HG03103 (cell line): ENCODE data around the gene FHOD3.
"Not testable (repeated sequence)": the region's sequence is repeated elsewhere in the genome, so short reads cannot be mapped to it uniquely, and the experiment has no call there.

Experiments
- ATAC-seq: cut with Tn5 transposase; IDR thresholded peaks from one replicate; pipeline ENCODE4 v1.9.1; 2021; ENCODE audit warnings: low read depth; ENCODE audit not compliant: unreplicated experiment

Gene FHOD3

GRCh38 chr18:36717422-36718110 lies 420.1 kb downstream of the FHOD3 start:
- ATAC-seq: no peak

DNA sequence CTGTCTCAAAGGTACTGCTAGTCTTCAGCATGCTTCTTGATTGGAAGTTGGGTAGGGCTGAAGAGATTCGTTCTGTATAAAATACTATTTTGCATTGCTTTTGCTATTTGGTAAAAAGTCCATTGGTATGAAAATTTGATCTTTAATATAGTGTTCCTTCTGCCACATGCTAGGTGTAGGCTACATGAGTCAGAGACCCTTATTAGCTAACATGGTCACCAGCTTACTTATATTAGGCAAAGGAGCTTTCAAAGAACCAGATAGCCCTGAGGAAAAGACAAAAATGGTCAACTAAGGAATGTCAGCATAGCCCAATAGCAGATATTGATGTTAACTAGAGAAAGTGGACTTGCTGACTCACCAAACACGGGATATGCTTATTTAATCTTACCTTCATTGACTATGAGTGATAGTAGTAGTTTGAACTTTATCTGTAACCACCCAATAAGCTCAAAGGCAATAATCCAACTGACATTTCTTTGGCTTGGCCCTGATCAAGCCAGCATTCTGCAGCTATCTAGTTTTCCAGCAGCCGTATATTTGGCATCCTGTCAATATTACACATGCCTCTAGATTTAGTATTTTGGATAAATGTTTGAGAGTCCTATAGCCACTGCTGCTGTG lies 421.3 kb downstream of the FHOD3 start:
- ATAC-seq: no peak

GRCh38 chr18:36719630-36720029 lies 422.1 kb downstream of the FHOD3 start:
- no peak for ATAC-seq

DNA sequence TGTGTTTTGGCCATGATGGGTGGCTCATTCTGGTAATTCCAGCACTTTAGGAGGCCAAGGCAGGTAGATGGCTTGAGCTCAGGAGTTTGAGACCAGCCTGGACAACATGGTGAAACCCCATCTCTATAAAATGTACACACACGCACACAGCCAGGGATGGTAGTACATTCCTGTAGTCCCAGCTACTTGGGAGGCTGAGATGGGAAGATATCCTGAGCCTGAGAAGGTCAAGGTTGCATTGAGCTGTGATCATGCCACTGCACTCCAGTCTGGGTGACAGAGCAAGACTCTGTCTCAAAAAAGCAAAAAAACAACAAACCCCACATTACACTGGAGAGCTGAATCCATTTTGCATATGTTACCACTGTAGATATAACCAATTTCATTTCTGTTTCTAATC lies 423.8 kb downstream of the FHOD3 start:
- ATAC-seq: not testable (repeated sequence)

DNA sequence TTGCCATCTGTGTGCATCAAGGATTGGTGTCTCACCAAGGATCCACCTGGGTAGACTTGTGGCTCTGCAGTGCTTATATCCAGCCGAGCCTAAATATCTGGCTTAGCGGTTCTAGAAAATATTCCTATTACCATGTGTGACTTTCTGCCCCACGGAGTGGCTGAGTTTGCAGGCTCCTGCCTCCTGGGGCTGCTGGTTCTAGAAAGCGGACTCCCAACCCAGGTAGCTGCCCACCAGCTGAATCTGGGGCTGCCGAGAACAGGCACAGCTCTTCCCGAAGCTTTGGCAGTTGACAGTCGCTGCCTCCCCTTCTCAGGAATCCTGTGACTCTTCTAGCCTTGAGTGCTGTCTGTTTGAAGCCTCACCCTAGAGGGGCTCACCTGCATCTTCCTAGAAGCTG lies 426.7 kb downstream of the FHOD3 start:
- no peak for ATAC-seq

GRCh38 chr18:36724591-36725001 lies 427.1 kb downstream of the FHOD3 start:
- ATAC-seq: no peak

DNA sequence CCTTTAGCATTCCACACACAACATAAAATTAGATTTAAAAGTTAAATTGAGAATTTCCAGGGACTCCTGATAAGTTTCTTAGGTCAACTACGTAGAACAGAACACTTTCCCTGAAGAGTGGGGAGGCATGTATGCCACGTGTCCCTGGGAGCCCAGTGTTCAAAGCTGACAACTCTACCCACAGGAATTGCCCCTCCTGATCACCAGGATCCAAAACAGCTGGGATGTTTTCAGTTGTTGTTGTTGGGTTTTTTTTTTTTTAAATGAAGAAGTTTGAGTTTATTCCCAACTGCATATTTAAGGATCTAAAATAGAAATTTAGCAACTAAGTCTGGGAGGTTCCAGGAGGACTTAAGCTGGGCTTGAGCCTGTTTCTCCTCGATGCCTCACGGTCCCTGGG lies 430.8 kb downstream of the FHOD3 start:
- no peak for ATAC-seq

DNA sequence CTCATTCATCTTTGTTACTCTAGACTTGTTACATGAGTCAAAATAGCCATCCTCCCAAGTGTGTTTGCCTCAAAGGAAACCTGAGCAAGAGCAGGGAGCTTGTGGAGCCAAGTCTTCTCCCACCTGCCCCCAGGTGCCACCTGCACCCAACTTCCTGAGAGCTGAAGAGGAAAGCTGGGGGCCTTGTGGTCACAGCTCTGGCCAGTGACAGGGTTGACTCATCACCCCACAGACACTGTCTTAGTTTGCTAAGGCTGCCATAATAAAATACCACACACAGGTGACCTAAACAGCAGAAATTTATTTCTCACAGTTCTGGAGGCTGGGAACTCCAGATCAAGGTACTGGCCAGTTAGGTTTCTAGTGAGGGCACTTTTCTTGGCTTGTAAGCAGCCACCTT lies 431.7 kb downstream of the FHOD3 start:
- no peak for ATAC-seq

- no peak for ATAC-seq
Measured at GRCh38 chr18:36732264-36732663, 434.8 kb downstream of the FHOD3 start.

DNA sequence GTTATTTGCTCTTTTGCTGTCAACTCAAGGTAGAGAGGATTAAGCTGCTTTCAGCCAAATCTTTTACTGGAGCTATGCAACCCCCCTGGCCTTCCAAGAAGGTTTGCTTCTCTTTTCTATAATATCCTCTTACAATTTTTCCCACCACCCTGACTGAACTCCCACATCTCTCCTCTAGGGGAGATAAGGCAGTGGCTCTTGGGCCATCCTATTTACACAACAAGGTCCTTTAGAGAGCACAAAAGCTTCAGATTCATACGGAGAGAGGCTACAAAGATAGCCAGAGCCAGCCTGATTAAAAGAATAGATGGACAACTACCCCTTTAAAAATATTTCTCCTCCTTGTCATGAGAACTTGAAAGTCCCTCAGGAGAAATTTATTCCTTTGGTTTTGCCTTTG lies 435.6 kb downstream of the FHOD3 start:
- ATAC-seq: no peak

DNA sequence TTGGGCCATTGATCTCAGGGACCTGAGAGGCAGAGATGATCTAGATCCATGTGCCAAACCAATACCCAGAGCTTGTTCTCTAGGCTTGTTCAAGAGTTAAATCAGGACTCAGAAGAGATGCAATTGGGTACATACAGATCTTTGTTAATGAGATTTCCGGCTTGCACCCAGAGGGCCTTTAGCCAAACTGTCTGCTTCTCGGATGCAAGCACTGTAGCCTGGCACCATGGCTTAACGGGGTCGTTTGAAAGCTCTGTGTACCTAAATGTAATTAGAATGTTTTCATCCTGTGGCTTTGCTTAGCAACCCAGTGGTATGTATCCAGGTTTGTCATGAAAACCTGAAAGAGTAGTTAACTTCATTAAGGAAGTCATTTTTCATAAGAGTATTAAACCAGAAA lies 437.1 kb downstream of the FHOD3 start:
- ATAC-seq: no peak

DNA sequence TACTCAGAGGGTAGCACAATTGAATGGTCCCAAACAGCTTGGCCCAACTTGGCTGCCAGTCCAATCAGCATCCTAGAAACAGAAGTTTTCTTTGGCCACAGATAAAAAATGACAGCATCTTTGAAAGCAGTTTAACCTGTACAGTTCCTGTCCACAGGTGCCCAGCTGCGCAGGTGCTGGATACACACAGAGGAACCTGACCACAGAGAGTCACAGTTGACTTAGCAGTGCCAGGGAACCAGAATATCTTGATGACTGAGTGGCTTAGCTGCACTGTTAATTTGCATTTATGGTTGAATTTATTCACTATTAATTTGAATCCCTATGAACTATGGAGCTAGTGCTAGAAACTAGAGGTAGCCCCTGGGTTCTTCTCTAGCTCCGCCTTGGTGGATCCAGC lies 437.6 kb downstream of the FHOD3 start:
- no peak for ATAC-seq

DNA sequence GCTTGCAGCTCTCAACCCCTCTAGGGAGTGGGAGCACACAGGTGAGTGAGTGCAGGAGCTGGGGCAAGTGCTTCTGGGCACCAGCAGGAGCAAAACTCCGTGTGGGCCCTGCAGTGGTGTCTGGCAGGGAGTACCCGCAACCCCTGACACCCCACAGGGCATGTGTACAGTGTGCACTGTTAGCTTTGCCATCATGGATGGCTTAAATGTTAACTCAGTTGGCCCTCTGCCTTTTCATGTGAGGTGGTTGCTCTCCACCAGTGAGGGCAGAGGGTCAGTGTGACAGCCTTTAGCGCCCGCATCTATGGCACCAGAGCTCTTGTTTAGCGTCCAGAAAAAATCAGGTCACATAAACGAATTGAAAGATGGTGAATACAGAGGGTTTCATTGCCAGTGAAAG lies 438.6 kb downstream of the FHOD3 start:
- no peak for ATAC-seq

GRCh38 chr18:36737316-36737715 lies 439.8 kb downstream of the FHOD3 start:
- ATAC-seq: no peak

DNA sequence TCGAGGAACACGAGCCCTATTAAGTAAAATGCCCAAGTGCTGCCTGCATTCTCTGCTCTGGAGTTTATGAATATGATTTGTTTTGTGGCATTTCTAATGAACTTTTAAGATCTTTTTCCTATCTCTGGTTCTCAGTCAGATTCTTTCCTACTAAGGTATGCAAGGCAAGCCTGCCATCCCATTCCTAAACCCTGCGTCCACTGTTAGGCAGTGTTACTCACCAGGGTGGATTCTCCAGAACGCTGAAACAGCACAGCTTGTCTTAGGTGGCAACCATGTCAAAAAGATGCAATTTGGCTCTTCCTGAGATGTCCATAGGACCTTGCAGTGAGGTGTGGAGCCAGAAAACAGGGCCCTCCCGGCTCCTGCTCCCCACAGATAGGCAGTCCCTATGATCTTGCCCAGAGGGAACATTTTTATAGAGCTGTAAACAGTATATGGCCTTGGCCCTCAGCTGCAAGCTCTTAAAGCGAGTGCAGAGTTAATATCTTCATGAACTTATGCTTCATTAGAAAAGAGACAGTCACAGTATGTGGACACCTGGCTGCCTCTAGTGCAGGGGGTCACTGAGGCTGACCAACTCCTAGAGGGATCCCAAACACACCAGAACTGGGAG lies 446.9 kb downstream of the FHOD3 start:
- no peak for ATAC-seq

GRCh38 chr18:36745219-36745975 lies 447.9 kb downstream of the FHOD3 start:
- ATAC-seq: no peak

DNA sequence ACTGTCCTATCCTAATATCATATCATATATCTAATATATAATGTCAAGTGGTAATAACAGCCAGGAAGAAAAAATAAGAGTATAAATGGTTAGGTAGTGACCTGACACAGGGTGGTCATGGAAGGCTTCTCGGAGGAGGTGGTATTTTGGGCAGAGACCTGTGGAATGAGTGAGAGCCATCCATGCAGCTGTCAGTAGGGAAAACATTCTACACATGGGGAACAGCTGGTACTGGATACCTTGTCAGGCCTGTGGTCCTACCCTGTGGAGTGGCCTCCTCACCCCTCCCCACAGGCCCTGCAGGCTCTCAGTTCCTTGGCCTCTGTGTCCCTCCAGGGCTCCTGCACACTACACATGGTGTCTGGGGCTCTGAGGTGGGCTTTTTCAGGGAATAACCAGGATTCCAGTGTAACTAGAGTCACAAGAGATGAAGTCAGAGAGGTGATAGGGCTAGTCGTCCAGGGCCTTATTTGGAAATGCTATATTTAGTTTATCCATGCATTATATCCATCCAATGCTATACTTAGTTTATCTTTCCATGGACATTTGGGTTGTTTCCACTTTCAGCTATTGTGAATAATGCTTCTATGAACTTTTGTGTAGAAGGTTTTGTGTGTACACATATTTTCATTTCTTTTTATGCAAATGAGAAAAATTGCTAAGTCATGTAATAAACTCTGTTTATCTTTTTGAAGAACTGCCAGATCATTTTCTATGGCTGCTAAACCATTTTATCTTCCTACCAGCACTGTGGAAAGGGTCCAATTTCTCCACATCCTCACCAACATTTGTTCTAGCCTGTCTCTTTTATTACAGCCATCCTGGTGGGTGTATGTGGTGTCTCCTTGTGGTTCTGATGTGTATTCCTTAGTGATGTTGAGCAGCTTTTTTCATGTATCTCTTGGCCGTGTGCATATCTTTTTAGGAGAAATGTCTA lies 455.7 kb downstream of the FHOD3 start:
- no peak for ATAC-seq

DNA sequence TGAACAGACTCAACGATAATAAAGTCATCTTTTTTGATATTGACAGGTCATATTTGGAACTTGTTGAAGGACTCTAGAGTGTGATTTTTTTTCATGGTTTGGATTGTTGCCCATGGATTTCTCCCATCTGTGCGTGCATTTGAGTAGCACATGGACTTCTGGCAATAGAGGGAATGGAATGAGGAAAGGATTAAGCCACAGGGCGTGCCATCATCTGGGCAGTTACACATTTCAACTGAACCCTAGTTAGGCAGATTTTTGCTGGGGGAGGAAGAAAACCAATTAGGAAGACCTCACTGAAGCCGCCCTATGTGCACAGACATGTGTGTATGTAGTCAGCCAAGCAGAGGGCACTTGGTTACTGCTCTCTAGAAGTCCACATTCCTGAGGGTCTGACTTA lies 458.7 kb downstream of the FHOD3 start:
- no peak for ATAC-seq

DNA sequence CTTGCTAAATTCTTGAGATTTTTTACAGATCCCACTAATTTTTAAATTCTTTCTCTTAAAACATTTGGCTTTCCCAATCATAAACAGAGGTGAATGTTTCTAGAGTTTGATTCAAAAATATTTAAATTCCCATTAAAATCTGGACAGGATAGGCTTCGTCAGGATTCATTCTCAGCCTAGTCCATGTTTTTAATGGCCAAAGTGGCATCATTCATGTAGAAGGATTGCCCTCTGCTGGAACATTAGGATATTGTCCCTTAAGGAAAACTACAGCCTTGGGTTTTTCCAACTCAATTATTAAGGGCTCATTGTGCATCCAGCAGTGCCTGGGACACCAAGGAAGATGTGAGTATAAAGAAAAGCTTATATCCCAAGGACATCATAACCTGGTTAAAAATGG lies 459.6 kb downstream of the FHOD3 start:
- ATAC-seq: no peak

GRCh38 chr18:36757991-36758390 lies 460.5 kb downstream of the FHOD3 start:
- no peak for ATAC-seq
